ENCODE data around the gene ANKS4B. TPM values are rescaled to one million over a fixed set of nuclear protein-coding genes. Genes with fewer than 3 reads are reported as not detected.
"Not testable (repeated sequence)": the region's sequence is repeated elsewhere in the genome, so short reads cannot be mapped to it uniquely, and the experiment has no call there.

ANKS4B gene
- total and polyA plus RNA-seq, 2 donors (not counting 3 experiments of a cell fraction or from before 2014, with no cell fraction given): not detected

- no peaks in the 10 kb centered on the region for H3K9me3 ChIP-seq (replicated peaks; ENCODE audit: control insufficient read depth, insufficient read depth, low read length)
- H3K4me2 ChIP-seq (ENCODE audit: insufficient read depth, low read length): no peak overlapping the region
- FAIRE-seq (no peak), DNase-seq (ENCODE audit: low read depth, low spot score) (no peak)
- H4K20me1 ChIP-seq (replicated peaks; ENCODE audit: control insufficient read depth, extremely low read depth, insufficient read depth, low read length): no peaks in the 10 kb centered on the region
- BruUV-seq (replicated peaks): no TSS peak
- no peak overlapping the region for H3K4me3 ChIP-seq (replicated peaks in 1 of 3; ENCODE audit: insufficient read depth in 1 of 3, low read depth in 1 of 3, low read length in 3 of 3)
- H3K9ac ChIP-seq (replicated peaks; ENCODE audit: extremely low read depth, insufficient read depth, low read length): no peak overlapping the region
- no peak overlapping the region for H3K27ac ChIP-seq (ENCODE audit: insufficient read depth, low read depth, low read length)
- intact Hi-C loops (cut with micrococcal nuclease): no loop called here
- H3K27me3 ChIP-seq (ENCODE audit: control insufficient read depth in 2 of 2, insufficient read depth in 2 of 2, low read length in 2 of 2): peaks cover 20 to 46% of the 10 kb centered on the region in 2 experiments
- no peaks in the 10 kb centered on the region for H3K79me2 ChIP-seq (ENCODE audit: control insufficient read depth, insufficient read depth, low read length)
- ChIA-PET CTCF (interaction anchor here (0.9 to 1.6 kb wide), 5 partner anchors 9 to 96 kb away, joined by 3 to 7 read pairs (median 3); no protein-coding TSS in a partner anchor), POLR2A (no interaction called here)
- no peaks in the 10 kb centered on the region for H3K9me1 ChIP-seq (replicated peaks; ENCODE audit: control insufficient read depth, extremely low read depth, insufficient read depth, low read length)
- H3K36me3 ChIP-seq (ENCODE audit: control insufficient read depth in 2 of 2, extremely low read depth in 1 of 2, insufficient read depth in 2 of 2, low read length in 2 of 2): no peaks in the 10 kb centered on the region
- no peak for TF ChIP-seq POLR2A (IDR thresholded peaks at IDR 0.05; ENCODE audit: low read depth, low read length)
- TF ChIP-seq JUN (IDR thresholded peaks at IDR 0.05; ENCODE audit: borderline replicate concordance, insufficient read depth, insufficient read length, low read depth): no peak
- no peak for TF ChIP-seq EZH2 (IDR thresholded peaks at IDR 0.05; ENCODE audit: borderline replicate concordance, low read depth, low read length, severe bottlenecking)
- TF ChIP-seq, protein P1, sequence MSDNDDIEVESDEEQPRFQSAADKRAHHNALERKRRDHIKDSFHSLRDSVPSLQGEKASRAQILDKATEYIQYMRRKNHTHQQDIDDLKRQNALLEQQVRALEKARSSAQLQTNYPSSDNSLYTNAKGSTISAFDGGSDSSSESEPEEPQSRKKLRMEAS (IDR thresholded peaks at IDR 0.05; ENCODE audit: insufficient read depth, insufficient read length): no peak
- no peak for TF ChIP-seq POLR2AphosphoS5 (IDR thresholded peaks at IDR 0.05; ENCODE audit: insufficient read depth, low read depth, low read length)
- TF ChIP-seq, protein P2, sequence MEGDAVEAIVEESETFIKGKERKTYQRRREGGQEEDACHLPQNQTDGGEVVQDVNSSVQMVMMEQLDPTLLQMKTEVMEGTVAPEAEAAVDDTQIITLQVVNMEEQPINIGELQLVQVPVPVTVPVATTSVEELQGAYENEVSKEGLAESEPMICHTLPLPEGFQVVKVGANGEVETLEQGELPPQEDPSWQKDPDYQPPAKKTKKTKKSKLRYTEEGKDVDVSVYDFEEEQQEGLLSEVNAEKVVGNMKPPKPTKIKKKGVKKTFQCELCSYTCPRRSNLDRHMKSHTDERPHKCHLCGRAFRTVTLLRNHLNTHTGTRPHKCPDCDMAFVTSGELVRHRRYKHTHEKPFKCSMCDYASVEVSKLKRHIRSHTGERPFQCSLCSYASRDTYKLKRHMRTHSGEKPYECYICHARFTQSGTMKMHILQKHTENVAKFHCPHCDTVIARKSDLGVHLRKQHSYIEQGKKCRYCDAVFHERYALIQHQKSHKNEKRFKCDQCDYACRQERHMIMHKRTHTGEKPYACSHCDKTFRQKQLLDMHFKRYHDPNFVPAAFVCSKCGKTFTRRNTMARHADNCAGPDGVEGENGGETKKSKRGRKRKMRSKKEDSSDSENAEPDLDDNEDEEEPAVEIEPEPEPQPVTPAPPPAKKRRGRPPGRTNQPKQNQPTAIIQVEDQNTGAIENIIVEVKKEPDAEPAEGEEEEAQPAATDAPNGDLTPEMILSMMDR (IDR thresholded peaks at IDR 0.05; ENCODE audit: extremely low read depth in 1 of 2, insufficient read depth in 1 of 2, low read depth in 1 of 2, low read length in 2 of 2): no peak
- no peaks in the 10 kb centered on the region for H3K4me1 ChIP-seq (ENCODE audit: control insufficient read depth, extremely low read depth, insufficient read depth, low read length)
- no peak overlapping the region for H2AFZ ChIP-seq (ENCODE audit: low read depth, low read length)
- dilution Hi-C loops (cut with MboI; ENCODE audit: extremely low pct_ligation_motif_present, low sequenced_read_pairs): no loop called here
Measured at GRCh38 chr16:21285314-21285713, 51.8 kb downstream of the ANKS4B start.

- H3K9me3 ChIP-seq (replicated peaks; ENCODE audit: control insufficient read depth, insufficient read depth, low read length); H3K9me1 ChIP-seq (replicated peaks; ENCODE audit: control insufficient read depth, extremely low read depth, insufficient read depth, low read length); POLR2A ChIA-PET; H4K20me1 ChIP-seq (replicated peaks; ENCODE audit: control insufficient read depth, extremely low read depth, insufficient read depth, low read length); H3K4me3 ChIP-seq (replicated peaks in 1 of 3; ENCODE audit: insufficient read depth in 1 of 3, low read depth in 1 of 3, low read length in 3 of 3); dilution Hi-C loops (cut with MboI; ENCODE audit: extremely low pct_ligation_motif_present, low sequenced_read_pairs); H3K27ac ChIP-seq (ENCODE audit: insufficient read depth, low read depth, low read length); intact Hi-C loops (cut with micrococcal nuclease); FAIRE-seq; H3K79me2 ChIP-seq (ENCODE audit: control insufficient read depth, insufficient read depth, low read length); H3K36me3 ChIP-seq (ENCODE audit: control insufficient read depth in 2 of 2, extremely low read depth in 1 of 2, insufficient read depth in 2 of 2, low read length in 2 of 2); H3K4me2 ChIP-seq (ENCODE audit: insufficient read depth, low read length); BruUV-seq (replicated peaks); DNase-seq (ENCODE audit: low read depth, low spot score); H2AFZ ChIP-seq (ENCODE audit: low read depth, low read length); H3K4me1 ChIP-seq (ENCODE audit: control insufficient read depth, extremely low read depth, insufficient read depth, low read length); H3K9ac ChIP-seq (replicated peaks; ENCODE audit: extremely low read depth, insufficient read depth, low read length): not testable (repeated sequence)
- H3K27me3 ChIP-seq (ENCODE audit: control insufficient read depth in 2 of 2, insufficient read depth in 2 of 2, low read length in 2 of 2): peaks cover 15 to 50% of the 10 kb centered on the region in 2 experiments
- CTCF ChIA-PET: interaction anchor here (1.3 kb wide), 1 partner anchor 101 kb away, joined by 5 read pairs; no protein-coding TSS in a partner anchor
Measured at GRCh38 chr16:21289789-21290188, 56.3 kb downstream of the ANKS4B start.

All from endothelial cell of umbilical vein (primary cell).